DND-41 (cell line): ENCODE results near the gene PNMA8A.

ENCODE experiments used
- CTCF ChIP-seq: IDR thresholded peaks from 2 replicates; pipeline ENCODE4 v1.5.1; 2012; ENCODE audit warnings: borderline replicate concordance, low read length, moderate library complexity, mild to moderate bottlenecking; ENCODE audit not compliant: poor library complexity, severe bottlenecking; ENCODE audit errors: extremely low read depth
- EZH2 ChIP-seq: IDR thresholded peaks from 3 replicates; pipeline ENCODE4 v1.6.1; 2012; ENCODE audit warnings: borderline replicate concordance, low read depth, mild to moderate bottlenecking, moderate library complexity, low read length, inconsistent platforms; ENCODE audit not compliant: severe bottlenecking

DNA sequence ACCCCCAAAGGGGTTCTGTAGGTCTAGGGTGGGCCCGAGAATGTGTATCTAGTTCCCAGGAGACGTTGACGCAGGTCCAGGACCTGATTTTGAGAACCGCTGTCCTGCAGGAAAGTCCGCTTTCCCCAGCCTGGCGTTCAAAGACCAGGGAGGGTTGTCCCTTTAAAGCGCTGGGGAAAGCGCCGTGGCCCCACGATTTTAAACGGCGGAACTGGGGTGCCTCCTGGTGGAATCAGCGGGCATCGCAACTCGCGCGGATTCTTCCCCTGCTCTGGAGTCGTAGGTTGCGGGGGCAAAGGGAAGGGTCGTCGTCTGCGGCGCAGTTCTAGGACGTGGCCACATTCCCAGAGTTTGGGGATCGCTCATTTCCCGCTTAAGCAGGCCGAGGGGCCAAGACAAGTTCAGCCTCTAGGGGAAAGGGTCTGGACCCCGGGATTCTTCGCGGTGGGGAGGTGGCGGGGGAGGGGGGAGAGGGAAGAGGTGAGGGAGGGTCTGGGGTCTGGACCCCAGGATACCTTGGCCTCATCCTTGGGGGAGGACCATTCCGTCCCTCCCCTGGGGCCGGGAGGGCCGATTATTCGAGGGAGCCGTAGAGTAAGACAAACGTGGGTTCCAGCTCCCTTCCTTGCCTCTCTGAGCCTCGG, 16.6 kb upstream of the PNMA8A start:
- peak; percentile 96 for TF ChIP-seq CTCF
- TF ChIP-seq EZH2, result no peak
